HG02970 (cell line): ENCODE results near the gene MRGPRF.
"Not testable (repeated sequence)": the region's sequence is repeated elsewhere in the genome, so short reads cannot be mapped to it uniquely, and the experiment has no call there.

ENCODE experiments used
- ATAC-seq: cut with Tn5 transposase; IDR thresholded peaks from one replicate; pipeline ENCODE4 v1.9.1; 2021; ENCODE audit warnings: mild to moderate bottlenecking, moderate library complexity, moderate number of reproducible peaks; ENCODE audit not compliant: unreplicated experiment, low FRiP score

The MRGPRF gene

DNA sequence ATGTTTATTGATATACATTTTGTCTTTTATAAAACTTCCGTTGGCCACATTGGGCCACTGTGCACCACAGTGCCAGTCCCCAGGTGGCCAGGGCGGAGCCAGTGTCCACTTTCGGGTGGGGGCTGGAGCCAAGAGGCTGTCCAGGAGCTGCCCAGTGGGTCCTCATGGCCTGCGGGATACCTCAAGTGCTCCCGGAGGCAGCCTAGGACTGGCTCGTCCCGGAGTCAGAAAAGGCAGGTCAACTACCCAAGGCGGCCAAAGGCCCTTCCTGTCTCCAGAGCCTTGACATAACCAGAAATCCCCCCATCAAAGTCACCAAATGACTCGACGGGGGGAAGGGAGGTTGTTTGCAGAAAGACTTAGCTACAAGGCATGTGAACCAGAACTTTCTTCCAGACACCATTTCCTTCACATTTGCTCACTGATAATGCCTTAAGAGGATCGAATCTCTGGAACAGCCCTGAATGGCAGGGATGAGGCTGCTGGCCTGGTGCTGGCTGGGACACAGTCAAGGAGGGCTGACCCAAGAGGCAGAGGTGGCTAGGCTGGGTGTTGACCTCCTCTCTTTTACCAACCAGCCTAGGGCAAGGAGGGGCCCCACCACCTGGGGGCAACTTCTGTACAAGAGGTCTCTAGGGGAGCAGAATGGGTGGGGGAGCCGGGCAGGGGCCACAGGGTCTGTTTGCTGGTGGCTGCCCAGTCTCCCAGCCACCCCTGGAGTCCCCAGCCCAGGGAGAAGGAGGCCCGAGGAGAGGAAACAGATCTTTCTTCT, 8.4 kb downstream of the MRGPRF start:
- ATAC-seq, result no peak

DNA sequence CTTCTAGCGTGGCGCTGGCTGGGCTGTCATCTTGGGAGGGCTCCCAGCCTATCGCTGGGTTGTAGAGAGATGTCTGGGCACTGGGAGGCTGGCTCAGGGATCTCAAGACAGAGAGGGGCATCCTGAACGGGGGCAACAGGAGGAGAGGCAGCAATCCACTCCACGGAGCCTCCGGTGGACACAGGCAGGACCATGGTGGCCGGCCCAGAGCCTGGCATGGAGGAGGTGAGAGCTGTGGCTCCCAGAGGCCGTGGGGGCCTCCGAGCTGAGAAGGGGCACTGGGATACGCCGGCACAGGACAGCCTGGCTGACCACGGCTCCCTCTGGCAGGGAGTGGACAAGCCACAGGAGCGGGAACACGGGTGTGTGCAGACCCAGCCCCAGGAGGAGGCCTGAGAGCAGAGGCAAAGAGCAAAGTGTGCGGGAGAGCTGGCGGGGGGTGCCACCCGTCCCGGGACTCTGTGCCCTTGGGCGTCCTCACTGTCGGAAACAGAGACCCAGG, 9.1 kb downstream of the MRGPRF start:
- no peak for ATAC-seq

DNA sequence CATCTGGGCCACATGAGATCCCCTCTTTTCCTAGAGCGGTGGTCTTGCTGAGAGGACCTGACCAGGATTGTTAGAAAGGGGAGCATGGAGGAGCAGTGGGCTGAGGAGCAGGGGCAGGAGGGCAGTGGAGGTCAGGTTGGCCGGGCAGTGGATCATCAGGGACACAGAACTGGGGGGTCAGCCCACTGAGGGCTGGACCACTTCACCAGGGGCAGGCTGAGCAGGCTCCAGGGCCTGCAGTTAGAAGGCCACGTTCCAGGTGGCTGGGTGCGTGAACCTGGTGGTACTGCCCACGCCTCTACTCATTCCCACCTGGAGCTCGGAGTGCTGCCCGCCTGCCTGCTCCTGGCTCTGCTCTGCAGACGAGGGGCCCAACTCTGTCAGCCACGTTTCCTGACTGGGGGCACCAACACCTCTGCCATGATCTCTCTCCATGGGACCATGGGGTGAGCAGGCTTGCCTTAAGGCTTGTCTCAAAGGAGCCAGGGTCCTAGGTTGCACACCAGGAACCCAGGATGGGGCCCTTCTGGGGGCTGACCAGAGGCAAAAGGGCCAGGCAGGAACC, 9.7 kb downstream of the MRGPRF start:
- no peak for ATAC-seq

DNA sequence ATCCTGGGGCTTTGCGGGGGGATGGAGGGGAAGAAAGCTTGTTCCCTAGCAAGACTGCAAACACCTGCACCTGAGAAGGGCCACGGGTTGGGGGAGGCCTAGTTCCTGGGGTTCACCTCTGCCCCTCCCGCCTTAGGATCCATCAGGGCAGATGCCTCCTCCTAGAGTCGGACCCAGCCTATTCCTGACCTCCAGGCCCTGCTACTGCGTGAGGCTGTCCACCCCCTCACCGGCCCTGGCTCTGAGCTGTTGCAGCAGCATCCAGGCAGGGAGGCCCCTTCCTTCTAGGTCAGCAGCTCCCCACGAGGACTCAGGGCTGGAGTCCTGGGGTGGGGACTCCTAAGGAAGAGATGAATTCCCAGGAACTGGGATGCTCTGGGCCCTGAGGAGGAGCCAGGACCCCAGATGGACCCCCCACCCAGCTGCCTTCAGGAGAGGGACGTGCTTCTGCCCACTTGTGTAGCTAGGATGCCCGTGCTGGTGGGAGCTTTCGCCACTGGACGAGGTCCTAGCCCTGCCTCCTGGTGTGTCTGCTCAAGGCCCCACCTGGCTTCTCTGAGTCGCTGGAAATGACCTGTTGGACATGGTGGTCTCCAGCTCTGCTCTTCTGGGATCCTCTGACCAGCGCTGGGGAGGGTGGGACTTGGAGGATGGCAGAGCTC, 10.3 kb downstream of the MRGPRF start:
- no peak for ATAC-seq

DNA sequence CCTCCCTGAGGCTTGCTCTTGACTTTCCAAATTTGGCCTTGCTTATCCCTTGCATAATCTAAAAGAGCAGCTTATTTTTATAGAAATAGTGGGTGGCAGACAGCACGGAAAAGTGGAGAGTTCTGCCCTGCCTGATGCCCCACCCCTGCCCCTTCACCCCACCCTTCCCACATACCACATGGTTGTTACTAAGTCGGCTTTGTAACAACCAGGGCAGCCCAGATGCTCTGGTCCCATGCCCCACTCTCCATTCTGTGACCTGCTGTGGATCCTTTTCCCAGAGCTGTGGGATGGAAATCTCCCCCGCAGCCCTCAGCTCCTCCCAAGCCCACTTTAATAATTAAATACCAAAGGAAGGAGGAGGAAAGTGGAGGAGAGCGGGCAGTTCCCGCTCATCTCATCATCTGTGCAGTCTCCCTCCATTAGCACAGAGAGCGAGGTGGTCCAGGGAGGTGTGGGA, 10.9 kb downstream of the MRGPRF start:
- ATAC-seq, result no peak

DNA sequence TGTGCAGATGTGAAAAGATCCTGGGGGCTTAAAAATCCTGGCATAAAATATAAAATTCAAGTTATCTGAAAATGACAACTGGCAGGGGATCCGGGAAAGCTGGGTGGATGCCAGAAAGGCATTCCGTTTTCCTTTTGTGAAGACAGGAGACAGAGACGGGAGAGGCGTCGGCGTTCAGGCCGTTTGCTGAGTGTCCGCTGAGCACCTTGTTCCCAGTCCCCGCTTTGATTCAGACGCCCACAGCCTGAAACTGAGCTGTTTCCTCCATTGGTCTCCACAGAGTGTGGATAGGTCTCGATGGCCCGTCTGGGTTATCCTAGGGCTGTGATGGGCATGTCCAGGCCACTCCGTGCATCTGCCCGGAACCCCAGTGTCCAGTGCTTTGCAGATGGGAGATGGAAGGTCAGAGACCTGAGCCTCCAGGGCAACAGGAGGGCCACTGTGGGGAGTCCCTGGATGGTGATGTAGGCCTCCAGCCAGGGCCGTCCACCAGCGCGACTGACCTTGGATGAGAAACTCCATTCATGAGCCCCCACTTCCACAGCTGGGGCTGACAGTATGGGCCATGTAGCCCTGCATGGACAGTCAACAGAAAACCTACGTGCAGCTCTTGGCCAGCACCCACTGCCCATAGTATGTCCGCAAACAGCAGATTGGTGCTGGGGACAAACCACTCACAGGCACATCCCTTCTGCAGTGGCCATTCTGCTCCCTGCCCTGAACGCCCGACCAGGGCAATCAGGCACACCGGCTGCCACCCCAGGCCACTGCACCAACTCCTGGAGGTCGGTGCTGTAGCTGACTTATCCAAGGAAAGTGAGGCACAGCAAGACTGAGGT, 11.6 kb downstream of the MRGPRF start:
- no peak for ATAC-seq

DNA sequence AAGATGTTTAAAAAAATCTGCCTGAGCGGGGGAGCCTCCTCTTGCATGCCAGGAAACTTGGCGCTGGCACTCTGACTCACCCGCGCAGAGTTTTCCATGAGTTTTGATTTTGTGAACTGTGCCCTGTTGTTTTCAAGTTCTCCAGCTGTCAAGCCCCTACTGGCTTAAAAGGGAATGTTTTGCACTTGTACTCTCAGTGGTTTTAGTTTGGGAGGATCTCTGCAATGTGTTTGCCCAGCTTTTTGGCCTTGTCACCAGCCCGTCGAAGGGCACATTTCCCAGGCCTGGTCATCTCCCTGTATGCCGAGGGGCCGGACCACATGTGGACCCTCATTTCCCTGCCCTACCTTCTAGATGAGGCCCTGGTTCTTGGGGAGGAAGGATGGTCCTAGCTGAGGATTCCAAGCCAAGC, 12.2 kb downstream of the MRGPRF start:
- ATAC-seq, result no peak

DNA sequence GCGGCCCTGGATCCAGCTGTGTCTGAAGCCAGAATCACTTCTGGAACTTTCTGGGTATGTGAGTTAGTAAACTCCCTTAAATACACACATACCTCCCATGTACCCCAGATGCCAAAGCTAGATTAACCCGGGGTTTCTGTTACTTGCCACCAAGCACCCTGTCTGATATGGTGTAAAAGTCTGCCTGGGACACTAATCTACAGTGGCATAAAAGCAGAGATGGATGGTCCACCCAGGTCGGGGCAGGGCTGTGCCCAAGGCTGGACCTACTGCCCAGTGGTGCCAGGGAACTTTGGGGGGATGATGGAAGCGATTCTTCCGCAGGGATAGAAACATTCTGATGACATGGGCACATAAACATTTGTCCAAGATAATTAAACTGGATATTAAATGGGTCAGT, 12.7 kb downstream of the MRGPRF start:
- ATAC-seq, result no peak

DNA sequence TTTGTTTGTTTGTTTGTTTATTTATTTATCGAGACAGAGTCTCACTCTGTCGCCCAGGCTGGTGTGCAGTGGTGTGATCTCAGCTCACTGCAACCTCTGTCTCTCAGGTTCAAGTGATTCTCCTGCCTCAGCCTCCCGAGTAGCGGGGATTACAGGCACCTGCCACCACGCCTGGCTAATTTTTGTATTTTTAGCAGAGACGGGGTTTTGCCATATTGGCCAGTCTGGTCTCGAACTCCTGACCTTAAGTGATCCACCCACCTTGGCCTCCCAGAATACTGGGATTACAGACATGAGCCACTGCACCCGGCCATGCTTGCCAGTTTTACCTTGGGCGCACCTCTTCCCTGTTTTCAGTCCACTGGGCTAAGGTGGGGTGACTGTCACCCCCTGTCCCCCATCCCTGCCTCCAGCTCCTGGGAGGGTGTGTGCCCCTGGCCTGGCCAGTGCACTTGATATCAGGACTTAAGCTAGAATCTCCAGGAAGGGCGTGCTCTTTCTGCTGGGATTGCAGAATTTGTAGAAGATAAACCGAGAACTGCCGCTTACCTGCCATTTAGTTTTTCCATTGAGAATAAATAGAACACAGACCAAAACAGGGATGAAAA, 13.2 kb downstream of the MRGPRF start:
- ATAC-seq, result not testable (repeated sequence)

DNA sequence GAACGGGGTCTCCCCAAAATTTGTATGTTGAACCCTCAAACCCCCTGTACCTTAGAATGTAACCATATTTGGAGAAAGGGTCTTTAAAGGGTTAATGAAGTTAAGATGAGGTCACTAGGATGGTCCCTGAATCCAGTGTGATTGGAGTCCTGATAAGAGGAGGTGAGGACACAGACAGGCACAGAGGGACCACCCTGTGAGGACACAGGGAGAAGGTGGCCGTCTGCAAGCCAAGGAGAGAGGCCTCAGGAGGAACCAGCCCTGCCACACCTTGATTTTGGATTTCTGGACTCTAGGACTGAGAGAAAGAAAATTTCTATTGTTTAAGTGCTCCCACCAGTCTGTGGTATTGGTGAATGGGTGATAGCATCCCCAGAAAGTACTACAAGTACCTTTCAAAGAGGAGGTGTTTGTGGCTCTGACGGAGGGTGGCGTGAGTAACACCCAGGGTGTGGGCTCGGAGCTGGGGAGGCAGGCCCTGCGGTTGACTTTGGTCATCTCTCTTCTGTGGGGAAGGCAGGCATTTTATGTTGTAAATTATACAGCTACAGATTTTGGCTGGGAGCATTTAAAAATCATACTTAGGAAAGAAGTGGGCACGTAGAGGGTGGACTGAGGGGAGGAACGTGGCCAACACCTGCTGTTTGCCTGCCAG, 13.8 kb downstream of the MRGPRF start:
- no peak for ATAC-seq

DNA sequence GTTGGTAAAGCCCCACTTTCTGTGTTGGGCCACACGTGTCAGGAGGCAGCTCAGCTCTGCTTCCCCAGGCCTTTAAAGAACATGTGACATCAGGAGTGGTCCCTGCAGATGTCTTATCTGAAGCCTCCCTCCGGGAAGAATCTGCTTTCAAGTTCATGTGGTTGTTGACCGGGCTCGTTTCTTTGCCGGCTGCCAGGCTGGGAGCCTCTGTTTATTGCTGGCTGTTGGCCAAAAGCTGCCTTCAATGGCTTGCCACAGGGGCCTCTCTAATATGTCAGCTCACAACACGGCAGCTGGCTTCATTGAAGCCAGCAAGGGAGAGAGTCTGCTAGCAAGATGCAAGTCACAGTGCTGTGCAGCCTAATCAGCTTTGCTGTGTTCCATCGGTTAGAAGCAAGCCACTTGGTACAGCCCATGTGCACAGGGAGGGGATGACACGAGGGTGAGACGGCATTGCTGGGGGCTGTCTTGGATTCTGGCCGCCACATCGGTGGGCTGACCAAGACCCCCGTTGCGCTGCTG, 14.6 kb downstream of the MRGPRF start:
- ATAC-seq, result no peak

DNA sequence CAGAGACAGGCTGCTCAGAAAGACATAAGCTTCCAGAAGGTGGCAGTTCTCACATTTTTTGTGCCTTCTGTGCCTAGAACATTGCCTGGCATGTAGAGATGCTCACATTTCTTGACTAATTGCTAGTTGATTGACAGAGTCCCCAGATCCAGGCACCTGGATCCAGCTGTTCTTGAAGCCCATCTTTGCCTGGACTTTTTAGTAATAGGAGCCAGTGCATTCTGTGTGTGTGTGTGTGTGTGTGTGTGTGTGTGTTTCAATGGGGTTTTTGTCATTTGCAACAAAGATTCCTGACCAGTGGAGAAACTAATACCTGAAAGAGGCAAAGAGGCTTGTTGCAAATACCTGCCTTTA, 15.1 kb downstream of the MRGPRF start:
- ATAC-seq, result no peak

DNA sequence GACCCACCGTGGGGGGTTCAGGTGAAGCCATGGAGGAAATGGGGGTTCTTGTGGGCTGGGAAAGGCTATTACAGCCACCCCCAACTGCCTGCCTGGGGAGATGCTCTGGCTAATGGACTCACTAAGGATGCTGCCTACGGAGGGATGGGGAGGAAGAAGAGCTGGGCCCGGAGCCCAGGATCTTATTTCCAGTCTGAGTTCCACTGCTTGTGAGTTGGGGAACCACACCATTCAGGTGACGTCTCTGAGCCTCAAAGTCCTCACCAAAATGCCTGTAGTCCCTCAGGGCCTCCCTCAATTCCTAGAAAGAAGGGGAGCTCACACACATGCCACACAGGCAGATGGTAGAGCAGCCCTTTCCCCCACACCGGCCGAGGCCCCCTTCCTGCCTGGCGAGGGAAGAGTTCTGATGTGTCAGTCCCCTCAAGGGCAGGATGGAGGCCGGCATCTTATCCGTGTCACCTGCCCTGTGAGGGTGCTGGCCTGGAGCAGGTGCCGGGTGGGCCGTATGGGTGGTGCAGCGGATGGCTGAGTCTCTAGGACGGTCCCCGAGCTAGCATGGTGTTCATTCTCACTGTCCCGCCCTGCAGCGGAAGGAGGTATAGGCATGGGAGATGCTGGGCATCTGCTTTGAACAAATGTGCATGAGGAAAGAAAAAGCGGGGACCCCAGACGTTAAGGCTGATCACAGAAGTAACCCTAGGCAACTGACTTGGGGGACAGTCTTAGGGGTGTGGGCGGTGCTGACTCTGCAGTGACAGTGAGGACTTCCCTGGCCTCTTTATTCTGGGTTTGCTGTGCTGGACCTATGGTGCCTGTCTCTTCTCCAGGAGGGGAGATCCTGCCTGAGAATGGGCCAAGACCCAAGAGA, 15.7 kb downstream of the MRGPRF start:
- ATAC-seq, result no peak

DNA sequence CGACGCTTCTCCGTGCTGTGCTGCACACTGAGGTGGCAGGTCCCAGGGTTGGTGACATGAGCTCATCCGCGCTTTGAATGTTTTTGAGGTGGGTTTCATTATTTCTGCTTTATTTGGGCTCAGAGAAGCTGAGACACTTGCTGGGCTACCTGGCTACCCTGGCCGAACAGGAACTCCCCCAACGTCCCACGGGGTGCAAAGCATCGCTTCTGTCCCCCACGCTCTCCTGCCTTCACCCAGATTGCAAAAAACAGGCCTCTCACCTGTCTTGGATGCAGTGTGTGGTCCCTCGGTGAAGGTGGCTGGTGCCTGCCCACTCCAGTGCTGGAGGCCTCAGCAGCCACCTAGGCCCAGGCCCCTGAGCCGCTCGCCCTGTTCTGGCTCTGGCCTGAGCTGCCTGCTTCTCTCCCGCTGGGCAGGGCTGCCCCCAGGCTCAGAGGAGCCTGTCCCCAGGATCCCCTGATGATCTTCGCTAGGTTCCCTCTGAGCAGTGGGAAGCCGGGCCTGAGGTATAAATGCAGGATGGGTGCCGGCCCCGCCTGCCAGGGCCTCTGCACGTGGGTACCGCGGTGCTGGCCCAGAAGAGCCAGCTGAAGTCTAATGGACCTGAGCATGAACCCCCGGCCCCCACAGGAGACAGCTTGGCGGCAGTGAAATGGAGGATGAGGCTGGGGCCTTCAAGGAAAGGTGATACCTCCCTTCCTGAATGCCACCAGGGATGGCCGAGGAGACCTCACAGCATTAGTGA, 16.5 kb downstream of the MRGPRF start:
- no peak for ATAC-seq

DNA sequence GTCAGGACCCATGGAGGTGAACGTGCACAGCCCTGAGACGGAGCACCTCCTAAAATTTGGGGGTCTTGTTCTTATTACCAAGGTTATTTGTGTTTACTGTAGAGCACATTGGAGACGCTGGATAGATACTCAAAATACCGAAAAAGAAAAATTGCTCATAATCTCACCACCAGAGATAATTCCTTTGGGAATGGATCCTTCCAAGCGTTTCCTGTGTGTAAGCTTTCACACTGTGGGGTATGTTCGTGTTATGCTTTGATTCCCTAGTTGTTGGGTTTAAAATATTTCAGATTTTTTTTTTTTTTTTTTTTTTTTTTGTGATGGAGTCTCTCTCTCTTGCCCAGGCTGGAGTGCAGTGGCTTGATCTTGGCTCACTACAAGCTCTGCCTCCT, 18.2 kb downstream of the MRGPRF start:
- no peak for ATAC-seq

DNA sequence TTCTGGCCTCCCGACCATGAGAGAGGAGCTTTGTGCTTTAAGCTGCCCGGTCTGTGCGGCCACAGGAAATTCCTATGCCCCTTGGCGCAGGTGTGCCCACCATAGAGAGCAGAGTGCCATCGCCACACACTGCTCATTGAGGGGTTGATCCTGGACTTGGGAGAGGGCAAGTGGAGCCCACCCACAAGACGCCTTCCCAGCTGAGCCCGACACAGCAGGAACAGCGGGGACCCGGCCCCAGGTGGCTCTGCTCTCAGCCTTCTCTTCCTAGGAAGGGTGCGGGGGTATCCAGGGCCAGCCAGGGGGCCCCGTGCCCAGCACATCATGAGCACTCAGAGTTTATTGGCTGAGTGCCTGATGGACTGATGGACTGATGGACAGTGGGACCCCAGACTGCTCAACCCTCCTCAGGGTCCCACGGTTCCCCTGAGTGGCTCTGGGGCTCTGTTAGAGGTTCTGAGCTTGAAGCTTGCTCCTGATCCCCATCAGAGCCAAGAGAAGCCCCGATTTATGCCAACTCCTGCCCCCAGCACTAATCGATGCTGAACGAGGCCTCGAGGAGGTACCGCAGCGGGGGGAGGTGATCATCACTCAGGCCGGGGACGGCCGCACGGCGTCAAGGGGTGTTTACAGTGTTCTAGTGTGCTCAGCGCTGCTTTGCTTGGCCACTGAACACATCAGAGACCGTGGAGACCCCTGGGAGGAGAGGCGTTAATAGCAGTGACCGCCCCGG, 18.7 kb downstream of the MRGPRF start:
- no peak for ATAC-seq

DNA sequence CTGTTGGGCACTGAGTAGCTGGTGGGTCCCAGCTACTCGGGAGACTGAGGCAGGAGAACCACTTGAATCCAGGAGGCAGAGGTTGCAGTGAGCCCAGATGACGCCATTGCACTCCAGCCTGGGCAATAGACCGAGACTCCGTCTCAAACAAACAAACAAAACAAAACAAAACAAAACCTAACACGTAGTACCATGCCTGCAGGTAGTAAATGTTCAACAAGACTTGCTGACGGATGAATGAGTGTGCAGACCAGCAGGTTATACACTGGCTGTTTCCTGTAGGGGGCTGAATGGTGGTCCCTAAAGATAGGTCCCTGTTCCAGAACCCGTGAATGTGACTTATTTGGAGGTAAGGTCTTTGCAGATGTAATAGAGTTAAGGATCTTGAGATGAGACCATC, 19.5 kb downstream of the MRGPRF start:
- no peak for ATAC-seq
